Body of pancreas (tissue), 4 donors: Measurements from ENCODE around the gene MAP3K7.

Experiments used
- CTCF ChIP-seq, 7 experiments: fragments of 450-650 bp in 4 of 7; fragments of 200-600 bp in 3 of 7; sonication (generic) in 3 of 7; IDR thresholded peaks; one replicate each; pipeline ENCODE4 v1.5.1; 2016 to 2019; ENCODE audit warnings: antibody characterized with exemption in 7 of 7
- POLR2A ChIP-seq, 3 donors: fragments of 450-650 bp; IDR thresholded peaks; one replicate each; pipeline ENCODE4 v1.6.1; 2016; ENCODE audit warnings: antibody characterized with exemption in 3 of 3, mild to moderate bottlenecking in 2 of 3

- TF ChIP-seq CTCF (IDR thresholded peaks at IDR 0.05) (no peak), POLR2A (IDR thresholded peaks at IDR 0.05) (no peak)
Observed at GRCh38 chr6:90611543-90612312, 24.9 kb upstream of the MAP3K7 start.
